Measurements from ENCODE around the gene CISH. TPM values are rescaled to one million over a fixed set of nuclear protein-coding genes. Genes with fewer than 3 reads are reported as not detected.

Gene CISH
- total and polyA plus RNA-seq, 10 of the 15 experiments (the other 5 are each of a cell fraction or from before 2014, with no cell fraction given): 0.21 to 4.4 (median 1.8) TPM

DNA sequence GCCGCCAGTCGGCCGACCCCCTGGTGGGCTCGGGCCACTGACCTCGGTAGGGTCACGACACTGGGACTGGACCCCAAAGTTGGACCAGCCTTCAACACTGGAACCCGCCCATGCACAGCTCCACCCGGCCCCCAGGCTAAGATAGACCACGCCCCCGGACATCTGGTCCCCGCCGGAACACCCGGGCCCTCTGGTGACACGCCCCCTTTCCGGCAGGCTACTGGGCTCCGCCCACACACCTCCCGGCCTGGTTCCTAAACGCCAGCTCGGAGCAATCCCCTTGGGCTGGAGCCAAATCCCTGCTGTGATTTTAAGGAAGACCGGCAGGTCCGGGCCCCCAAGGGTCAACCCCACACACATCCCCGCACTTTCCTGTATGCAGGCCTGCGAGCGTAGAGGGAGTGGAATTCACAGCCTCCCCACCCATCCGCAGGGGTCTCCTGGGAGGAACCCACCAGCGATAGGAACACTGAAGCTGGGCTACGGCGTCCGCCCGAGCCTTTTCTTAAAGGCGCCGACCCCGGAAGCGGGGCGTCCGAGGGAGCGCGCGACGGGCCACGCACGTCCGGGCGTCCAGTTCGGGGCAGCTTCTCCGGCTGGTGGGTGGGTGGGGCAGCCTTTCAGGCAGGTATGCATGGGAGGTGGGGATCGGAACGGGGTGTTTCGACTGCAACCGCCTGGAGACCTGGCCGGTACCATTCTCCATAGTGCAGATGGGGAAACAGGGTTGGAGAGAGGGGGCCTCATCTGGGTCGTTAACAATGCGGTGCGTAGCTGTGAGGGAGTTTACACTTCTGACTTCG lies 42.4 kb downstream of the CISH start, which contains the start of gene HEMK1 (continued):
- peak; percentile 91 for TF ChIP-seq NR2C1 (IDR thresholded peaks at IDR 0.05)
- TF ChIP-seq, protein P1, sequence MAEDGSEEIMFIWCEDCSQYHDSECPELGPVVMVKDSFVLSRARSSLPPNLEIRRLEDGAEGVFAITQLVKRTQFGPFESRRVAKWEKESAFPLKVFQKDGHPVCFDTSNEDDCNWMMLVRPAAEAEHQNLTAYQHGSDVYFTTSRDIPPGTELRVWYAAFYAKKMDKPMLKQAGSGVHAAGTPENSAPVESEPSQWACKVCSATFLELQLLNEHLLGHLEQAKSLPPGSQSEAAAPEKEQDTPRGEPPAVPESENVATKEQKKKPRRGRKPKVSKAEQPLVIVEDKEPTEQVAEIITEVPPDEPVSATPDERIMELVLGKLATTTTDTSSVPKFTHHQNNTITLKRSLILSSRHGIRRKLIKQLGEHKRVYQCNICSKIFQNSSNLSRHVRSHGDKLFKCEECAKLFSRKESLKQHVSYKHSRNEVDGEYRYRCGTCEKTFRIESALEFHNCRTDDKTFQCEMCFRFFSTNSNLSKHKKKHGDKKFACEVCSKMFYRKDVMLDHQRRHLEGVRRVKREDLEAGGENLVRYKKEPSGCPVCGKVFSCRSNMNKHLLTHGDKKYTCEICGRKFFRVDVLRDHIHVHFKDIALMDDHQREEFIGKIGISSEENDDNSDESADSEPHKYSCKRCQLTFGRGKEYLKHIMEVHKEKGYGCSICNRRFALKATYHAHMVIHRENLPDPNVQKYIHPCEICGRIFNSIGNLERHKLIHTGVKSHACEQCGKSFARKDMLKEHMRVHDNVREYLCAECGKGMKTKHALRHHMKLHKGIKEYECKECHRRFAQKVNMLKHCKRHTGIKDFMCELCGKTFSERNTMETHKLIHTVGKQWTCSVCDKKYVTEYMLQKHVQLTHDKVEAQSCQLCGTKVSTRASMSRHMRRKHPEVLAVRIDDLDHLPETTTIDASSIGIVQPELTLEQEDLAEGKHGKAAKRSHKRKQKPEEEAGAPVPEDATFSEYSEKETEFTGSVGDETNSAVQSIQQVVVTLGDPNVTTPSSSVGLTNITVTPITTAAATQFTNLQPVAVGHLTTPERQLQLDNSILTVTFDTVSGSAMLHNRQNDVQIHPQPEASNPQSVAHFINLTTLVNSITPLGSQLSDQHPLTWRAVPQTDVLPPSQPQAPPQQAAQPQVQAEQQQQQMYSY (CRISPR knock-in tag; IDR thresholded peaks at IDR 0.05): no peak
- peak; percentile 55; the same call in 1 of the 2 replicates for TF ChIP-seq ATF7 (IDR thresholded peaks at IDR 0.05; ENCODE audit: low read depth)
- TF ChIP-seq, protein P2, sequence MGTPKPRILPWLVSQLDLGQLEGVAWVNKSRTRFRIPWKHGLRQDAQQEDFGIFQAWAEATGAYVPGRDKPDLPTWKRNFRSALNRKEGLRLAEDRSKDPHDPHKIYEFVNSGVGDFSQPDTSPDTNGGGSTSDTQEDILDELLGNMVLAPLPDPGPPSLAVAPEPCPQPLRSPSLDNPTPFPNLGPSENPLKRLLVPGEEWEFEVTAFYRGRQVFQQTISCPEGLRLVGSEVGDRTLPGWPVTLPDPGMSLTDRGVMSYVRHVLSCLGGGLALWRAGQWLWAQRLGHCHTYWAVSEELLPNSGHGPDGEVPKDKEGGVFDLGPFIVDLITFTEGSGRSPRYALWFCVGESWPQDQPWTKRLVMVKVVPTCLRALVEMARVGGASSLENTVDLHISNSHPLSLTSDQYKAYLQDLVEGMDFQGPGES (IDR thresholded peaks at IDR 0.05): 0 out of 2 replicates have a peak, but pooled peaks have one; percentile 47
- peak; percentile 76 for TF ChIP-seq KLF5 (IDR thresholded peaks at IDR 0.05; ENCODE audit: partially characterized antibody)
- TF ChIP-seq, protein P3, sequence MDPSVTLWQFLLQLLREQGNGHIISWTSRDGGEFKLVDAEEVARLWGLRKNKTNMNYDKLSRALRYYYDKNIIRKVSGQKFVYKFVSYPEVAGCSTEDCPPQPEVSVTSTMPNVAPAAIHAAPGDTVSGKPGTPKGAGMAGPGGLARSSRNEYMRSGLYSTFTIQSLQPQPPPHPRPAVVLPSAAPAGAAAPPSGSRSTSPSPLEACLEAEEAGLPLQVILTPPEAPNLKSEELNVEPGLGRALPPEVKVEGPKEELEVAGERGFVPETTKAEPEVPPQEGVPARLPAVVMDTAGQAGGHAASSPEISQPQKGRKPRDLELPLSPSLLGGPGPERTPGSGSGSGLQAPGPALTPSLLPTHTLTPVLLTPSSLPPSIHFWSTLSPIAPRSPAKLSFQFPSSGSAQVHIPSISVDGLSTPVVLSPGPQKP (IDR thresholded peaks at IDR 0.05; ENCODE audit: low read depth, low read length): peak; percentile 57; the same call in 1 of the 2 replicates
- no peak for TF ChIP-seq CHD1 (IDR thresholded peaks at IDR 0.05; ENCODE audit: low read depth, low read length)
- no peak for TF ChIP-seq SREBF2 (IDR thresholded peaks at IDR 0.05; ENCODE audit: low read length)
- TF ChIP-seq KDM1A (IDR thresholded peaks at IDR 0.05; ENCODE audit: borderline replicate concordance): no peak
- TF ChIP-seq PAX5 (IDR thresholded peaks at IDR 0.05; ENCODE audit: borderline replicate concordance, low read depth, low read length): no peak
- TF ChIP-seq STAT1 (conservative IDR thresholded peaks at IDR 0.05): no peak; the same call in 1 of the 2 replicates
- peak; percentile 97 for TF ChIP-seq NBN (IDR thresholded peaks at IDR 0.05)
- no peak for TF ChIP-seq FOXM1 (IDR thresholded peaks at IDR 0.05; ENCODE audit: low read depth, low read length)
- no peak for TF ChIP-seq NFYB (IDR thresholded peaks at IDR 0.05; ENCODE audit: insufficient read depth, low read depth, low read length)
- TF ChIP-seq GATAD2B (conservative IDR thresholded peaks at IDR 0.05; ENCODE audit: low read depth): peak; percentile 94
- no peak for TF ChIP-seq WRNIP1 (IDR thresholded peaks at IDR 0.05; ENCODE audit: borderline replicate concordance, low read depth, low read length)
- TF ChIP-seq, protein P4, sequence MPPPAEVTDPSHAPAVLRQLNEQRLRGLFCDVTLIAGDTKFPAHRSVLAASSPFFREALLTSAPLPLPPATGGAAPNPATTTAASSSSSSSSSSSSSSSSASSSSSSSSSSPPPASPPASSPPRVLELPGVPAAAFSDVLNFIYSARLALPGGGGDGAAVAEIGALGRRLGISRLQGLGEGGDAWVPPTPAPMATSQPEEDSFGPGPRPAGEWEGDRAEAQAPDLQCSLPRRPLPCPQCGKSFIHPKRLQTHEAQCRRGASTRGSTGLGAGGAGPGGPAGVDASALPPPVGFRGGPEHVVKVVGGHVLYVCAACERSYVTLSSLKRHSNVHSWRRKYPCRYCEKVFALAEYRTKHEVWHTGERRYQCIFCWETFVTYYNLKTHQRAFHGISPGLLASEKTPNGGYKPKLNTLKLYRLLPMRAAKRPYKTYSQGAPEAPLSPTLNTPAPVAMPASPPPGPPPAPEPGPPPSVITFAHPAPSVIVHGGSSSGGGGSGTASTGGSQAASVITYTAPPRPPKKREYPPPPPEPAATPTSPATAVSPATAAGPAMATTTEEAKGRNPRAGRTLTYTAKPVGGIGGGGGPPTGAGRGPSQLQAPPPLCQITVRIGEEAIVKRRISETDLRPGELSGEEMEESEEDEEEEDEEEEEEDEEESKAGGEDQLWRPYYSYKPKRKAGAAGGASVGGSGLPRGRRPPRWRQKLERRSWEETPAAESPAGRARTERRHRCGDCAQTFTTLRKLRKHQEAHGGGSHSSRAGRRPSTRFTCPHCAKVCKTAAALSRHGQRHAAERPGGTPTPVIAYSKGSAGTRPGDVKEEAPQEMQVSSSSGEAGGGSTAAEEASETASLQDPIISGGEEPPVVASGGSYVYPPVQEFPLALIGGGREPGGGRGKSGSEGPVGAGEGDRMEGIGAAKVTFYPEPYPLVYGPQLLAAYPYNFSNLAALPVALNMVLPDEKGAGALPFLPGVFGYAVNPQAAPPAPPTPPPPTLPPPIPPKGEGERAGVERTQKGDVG (CRISPR knock-in tag; IDR thresholded peaks at IDR 0.05): no peak
- TF ChIP-seq HDAC2 (IDR thresholded peaks at IDR 0.05): no peak
- TF ChIP-seq TARDBP (IDR thresholded peaks at IDR 0.05; ENCODE audit: borderline replicate concordance): no peak; the same call in none of the 2 replicates
- no peak for TF ChIP-seq SUZ12 (IDR thresholded peaks at IDR 0.05; ENCODE audit: unreplicated experiment)

Data from GM12878 (cell line).